Brain microvascular endothelial cell (primary cell): ENCODE results near the gene HIVEP2.

Experiments used
- DNase-seq: peaks from one replicate; pipeline ENCODE4 v3.0.0-alpha.2; 2020
- H3K27ac ChIP-seq: fragments of 250-450 bp; sonication (Bioruptor Pico); 2 replicates; pipeline ENCODE4 v1.5.1; 2020; ENCODE audit warnings: mild to moderate bottlenecking, moderate library complexity
- H3K27me3 ChIP-seq: fragments of 250-450 bp; sonication (Bioruptor Pico); replicated peaks from 2 replicates; pipeline ENCODE4 v1.5.1; 2020; ENCODE audit warnings: mild to moderate bottlenecking
- H3K36me3 ChIP-seq: fragments of 250-450 bp; sonication (Bioruptor Pico); replicated peaks from 2 replicates; pipeline ENCODE4 v1.5.1; 2020; ENCODE audit warnings: mild to moderate bottlenecking
- H3K4me3 ChIP-seq: 2 replicates; pipeline ENCODE4 v1.5.1; 2011; ENCODE audit warnings: low read depth, mild to moderate bottlenecking, control low read depth, low read length, moderate library complexity
- CTCF ChIP-seq: IDR thresholded peaks from 2 replicates; pipeline ENCODE4 v1.5.1; 2011; ENCODE audit warnings: low read depth, mild to moderate bottlenecking, moderate library complexity, low read length, control low read depth, inconsistent platforms; ENCODE audit errors: missing control alignments
- in situ Hi-C: cut with HindIII; loops from 2 replicates; pipeline ENCODE4 v1.10.0; 2017; ENCODE audit warnings: low sequenced_read_pairs, low pct_ligation_motif_present

HIVEP2 gene

GRCh38 chr6:142721215-142721920 is 223.6 kb downstream of the HIVEP2 start:
- DNase-seq, result no peak
- in situ Hi-C loops, result no loop called here
- Histone ChIP-seq H3K27ac (no peak overlapping the region), H3K36me3 (no peaks in the 10 kb centered on the region), H3K27me3 (no peaks in the 10 kb centered on the region), H3K4me3 (no peak overlapping the region)
- TF ChIP-seq CTCF, result no peak

- H3K36me3 ChIP-seq, result no peaks in the 10 kb centered on the region
- no peak overlapping the region for H3K27ac ChIP-seq
- in situ Hi-C loops, result no loop called here
- TF ChIP-seq CTCF, result no peak
- H3K27me3 ChIP-seq, result no peaks in the 10 kb centered on the region
- no peak overlapping the region for H3K4me3 ChIP-seq
- no peak for DNase-seq
These were observed 226.2 kb downstream of the HIVEP2 start for GRCh38 chr6:142718667-142719191.

GRCh38 chr6:142716097-142716496 is 228.9 kb downstream of the HIVEP2 start:
- Histone ChIP-seq H3K27me3 (no peaks in the 10 kb centered on the region), H3K27ac (no peak overlapping the region), H3K4me3 (no peak overlapping the region), H3K36me3 (no peaks in the 10 kb centered on the region)
- no peak for TF ChIP-seq CTCF
- DNase-seq, result no peak
- in situ Hi-C loops, result no loop called here

GRCh38 chr6:142714951-142715785 is 229.8 kb downstream of the HIVEP2 start:
- no peaks in the 10 kb centered on the region for H3K36me3 ChIP-seq
- no peak overlapping the region for H3K4me3 ChIP-seq
- in situ Hi-C loops, result no loop called here
- H3K27me3 ChIP-seq, result no peaks in the 10 kb centered on the region
- no peak for TF ChIP-seq CTCF
- H3K27ac ChIP-seq, result no peak overlapping the region
- DNase-seq, result no peak

GRCh38 chr6:142713959-142714358 is 231.0 kb downstream of the HIVEP2 start:
- in situ Hi-C loops, result no loop called here
- no peak overlapping the region for H3K4me3 ChIP-seq
- DNase-seq, result no peak
- TF ChIP-seq CTCF, result no peak
- no peaks in the 10 kb centered on the region for H3K27me3 ChIP-seq
- no peaks in the 10 kb centered on the region for H3K36me3 ChIP-seq
- no peak overlapping the region for H3K27ac ChIP-seq
